ENCODE results near the gene AMIGO3. TPM values are rescaled to one million over a fixed set of nuclear protein-coding genes. Genes with fewer than 3 reads are reported as not detected.

AMIGO3 gene
- total and polyA plus RNA-seq, 10 of the 15 experiments (the other 5 are each of a cell fraction or from before 2014, with no cell fraction given) = 0.07 to 1.3 (median 0.44) TPM; not detected in 3

DNA sequence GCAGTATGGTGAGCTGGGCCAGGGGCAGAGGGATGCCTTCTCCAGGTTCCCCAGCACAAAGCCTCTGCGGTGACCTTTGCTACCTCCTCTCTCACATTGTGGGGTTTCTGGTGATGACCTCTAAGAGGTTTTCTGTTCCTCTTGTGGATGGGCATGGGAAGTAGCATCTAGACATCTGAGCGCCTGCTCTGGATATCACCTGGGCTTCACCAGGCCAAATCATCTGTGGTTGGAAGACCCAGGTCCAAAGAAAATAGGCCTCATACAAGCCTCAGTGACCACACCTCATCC is 38.3 kb downstream of the AMIGO3 start:
- H3K4me2 ChIP-seq (ENCODE audit: control insufficient read depth, insufficient read depth) = no peak overlapping the region
- H3K36me3 ChIP-seq (ENCODE audit: control insufficient read depth in 2 of 2, insufficient read depth in 2 of 2, low read length in 1 of 2) = peaks cover 18 to 36% of the 10 kb centered on the region in 2 experiments
- H3K9me3 ChIP-seq (replicated peaks; ENCODE audit: control insufficient read depth, insufficient read depth, low read length) = no peaks in the 10 kb centered on the region
- intact Hi-C loops (cut with micrococcal nuclease; ENCODE audit: unreplicated experiment) = no loop called here
- ChIA-PET RAD21 (ENCODE audit: unreplicated experiment) (no interaction called here), CTCF (no interaction called here), POLR2A (interaction anchor here (0.6 kb wide), 1 partner anchor 12 kb away, joined by 5 read pairs; no protein-coding TSS in a partner anchor), SMC1A (ENCODE audit: uncharacterized antibody, unreplicated experiment) (no interaction called here)
- BruUV-seq (replicated peaks) = no TSS peak
- FAIRE-seq (no peak), ATAC-seq (no peak), DNase-seq (ENCODE audit: low read depth, low spot score) (no peak)
- no peaks in the 10 kb centered on the region for H3K27me3 ChIP-seq (replicated peaks in 1 of 2; ENCODE audit: control insufficient read depth in 2 of 2, insufficient read depth in 2 of 2, low read length in 1 of 2)
- H3K4me3 ChIP-seq = no peak overlapping the region
- H2AFZ ChIP-seq (ENCODE audit: control insufficient read depth, low read depth, low read length) = no peak overlapping the region
- no peaks in the 10 kb centered on the region; the same call in 1 of the 2 replicates for H3K4me1 ChIP-seq (ENCODE audit: control insufficient read depth, insufficient read depth, low read length)
- in situ Hi-C loops (cut with MboI) = no loop called here
- TF ChIP-seq FOS (IDR thresholded peaks at IDR 0.05; ENCODE audit: borderline replicate concordance, extremely low read depth, insufficient read length) (no peak), ZNF217 (IDR thresholded peaks at IDR 0.05) (no peak), FOXM1 (IDR thresholded peaks at IDR 0.05; ENCODE audit: low read depth, low read length) (no peak), BHLHE40 (IDR thresholded peaks at IDR 0.05; ENCODE audit: borderline replicate concordance in 1 of 2, low read depth in 2 of 2, low read length in 1 of 2) (no peak), NR2C2 (IDR thresholded peaks at IDR 0.05; ENCODE audit: borderline replicate concordance, control insufficient read depth, insufficient read length, low read depth) (no peak), SREBF1 (IDR thresholded peaks at IDR 0.05; ENCODE audit: low read length) (no peak), RB1 (IDR thresholded peaks at IDR 0.05; ENCODE audit: borderline replicate concordance) (no peak), NFIC (IDR thresholded peaks at IDR 0.05; ENCODE audit: low read depth, low read length) (no peak), MEF2B (IDR thresholded peaks at IDR 0.05; ENCODE audit: partially characterized antibody, poor library complexity, severe bottlenecking) (no peak), STAT1 (conservative IDR thresholded peaks at IDR 0.05) (no peak), MEF2A (IDR thresholded peaks at IDR 0.05; ENCODE audit: insufficient read depth, low read depth, low read length) (no peak), NBN (IDR thresholded peaks at IDR 0.05) (no peak), SMAD5 (IDR thresholded peaks at IDR 0.05; ENCODE audit: low read depth) (no peak)
- TF ChIP-seq, protein P1, sequence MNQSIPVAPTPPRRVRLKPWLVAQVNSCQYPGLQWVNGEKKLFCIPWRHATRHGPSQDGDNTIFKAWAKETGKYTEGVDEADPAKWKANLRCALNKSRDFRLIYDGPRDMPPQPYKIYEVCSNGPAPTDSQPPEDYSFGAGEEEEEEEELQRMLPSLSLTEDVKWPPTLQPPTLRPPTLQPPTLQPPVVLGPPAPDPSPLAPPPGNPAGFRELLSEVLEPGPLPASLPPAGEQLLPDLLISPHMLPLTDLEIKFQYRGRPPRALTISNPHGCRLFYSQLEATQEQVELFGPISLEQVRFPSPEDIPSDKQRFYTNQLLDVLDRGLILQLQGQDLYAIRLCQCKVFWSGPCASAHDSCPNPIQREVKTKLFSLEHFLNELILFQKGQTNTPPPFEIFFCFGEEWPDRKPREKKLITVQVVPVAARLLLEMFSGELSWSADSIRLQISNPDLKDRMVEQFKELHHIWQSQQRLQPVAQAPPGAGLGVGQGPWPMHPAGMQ (IDR thresholded peaks at IDR 0.05; ENCODE audit: borderline replicate concordance) = no peak
- TF ChIP-seq, protein P2, sequence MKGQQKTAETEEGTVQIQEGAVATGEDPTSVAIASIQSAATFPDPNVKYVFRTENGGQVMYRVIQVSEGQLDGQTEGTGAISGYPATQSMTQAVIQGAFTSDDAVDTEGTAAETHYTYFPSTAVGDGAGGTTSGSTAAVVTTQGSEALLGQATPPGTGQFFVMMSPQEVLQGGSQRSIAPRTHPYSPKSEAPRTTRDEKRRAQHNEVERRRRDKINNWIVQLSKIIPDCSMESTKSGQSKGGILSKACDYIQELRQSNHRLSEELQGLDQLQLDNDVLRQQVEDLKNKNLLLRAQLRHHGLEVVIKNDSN (IDR thresholded peaks at IDR 0.05; ENCODE audit: borderline replicate concordance, extremely low read length, insufficient read depth, low read depth, low read length) = no peak
- TF ChIP-seq, protein P3, sequence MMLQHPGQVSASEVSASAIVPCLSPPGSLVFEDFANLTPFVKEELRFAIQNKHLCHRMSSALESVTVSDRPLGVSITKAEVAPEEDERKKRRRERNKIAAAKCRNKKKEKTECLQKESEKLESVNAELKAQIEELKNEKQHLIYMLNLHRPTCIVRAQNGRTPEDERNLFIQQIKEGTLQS (IDR thresholded peaks at IDR 0.05; ENCODE audit: borderline replicate concordance, extremely low read depth, low read depth, low read length) = no peak
- 69% methylated on average over 2 of the region's 2 CpGs for WGBS (ENCODE audit: insufficient coverage, insufficient replicate concordance, low lambda C conversion rate, missing lambda C conversion rate)
- H4K20me1 ChIP-seq (ENCODE audit: control insufficient read depth, insufficient read depth) = no peaks in the 10 kb centered on the region
- no peak overlapping the region for H3K27ac ChIP-seq (ENCODE audit: control insufficient read depth, insufficient read depth)
- no peak overlapping the region for H3K9ac ChIP-seq (ENCODE audit: control insufficient read depth, insufficient read depth, low read length)
- H3K79me2 ChIP-seq (ENCODE audit: control insufficient read depth, insufficient read depth, low read length) = no peaks in the 10 kb centered on the region; the same call in 1 of the 2 replicates

All from GM12878 (cell line).